GM06990 (cell line): ENCODE measurements around the gene PALD1.

ENCODE experiments used
- DNase-seq: peaks from one replicate; pipeline ENCODE4 v3.0.0-alpha.2; 2011; ENCODE audit not compliant: insufficient read length; ENCODE audit errors: extremely low read depth
- H3K27me3 ChIP-seq: replicated peaks from 2 replicates; pipeline ENCODE4 v1.6.0; 2011; ENCODE audit warnings: low read length; ENCODE audit not compliant: control insufficient read depth, insufficient read depth
- H3K36me3 ChIP-seq: 2 replicates; pipeline ENCODE4 v1.5.1; 2011; ENCODE audit warnings: low read length; ENCODE audit not compliant: control insufficient read depth, insufficient read depth
- H3K4me3 ChIP-seq: replicated peaks from 2 replicates; pipeline ENCODE4 v1.5.1; 2011; ENCODE audit warnings: low read depth, mild to moderate bottlenecking, control low read depth, low read length
- CTCF ChIP-seq: IDR thresholded peaks from 2 replicates; pipeline ENCODE4 v1.5.1; 2011; ENCODE audit warnings: low read length, control low read depth, mild to moderate bottlenecking, inconsistent platforms; ENCODE audit not compliant: insufficient read depth, poor library complexity, severe bottlenecking

Gene PALD1

GRCh38 chr10:70461397-70462348 lies 16.9 kb upstream of the PALD1 start:
- no peak for DNase-seq
- no peak overlapping the region for H3K4me3 ChIP-seq
- H3K36me3 ChIP-seq = no peaks in the 10 kb centered on the region
- TF ChIP-seq CTCF = peak; percentile 85
- H3K27me3 ChIP-seq = no peaks in the 10 kb centered on the region; the same call in 1 of the 2 replicates

GRCh38 chr10:70462349-70462984 lies 16.1 kb upstream of the PALD1 start:
- no peak overlapping the region for H3K4me3 ChIP-seq
- no peaks in the 10 kb centered on the region for H3K36me3 ChIP-seq
- TF ChIP-seq CTCF = no peak
- no peaks in the 10 kb centered on the region; the same call in 1 of the 2 replicates for H3K27me3 ChIP-seq
- DNase-seq = no peak

GRCh38 chr10:70465278-70465677 lies 13.3 kb upstream of the PALD1 start:
- TF ChIP-seq CTCF = no peak
- H3K27me3 ChIP-seq = no peaks in the 10 kb centered on the region; the same call in 1 of the 2 replicates
- H3K4me3 ChIP-seq = no peak overlapping the region
- H3K36me3 ChIP-seq = no peaks in the 10 kb centered on the region
- no peak for DNase-seq

GRCh38 chr10:70465832-70466231 lies 12.7 kb upstream of the PALD1 start:
- Histone ChIP-seq H3K27me3 (no peaks in the 10 kb centered on the region; the same call in 1 of the 2 replicates), H3K36me3 (no peaks in the 10 kb centered on the region), H3K4me3 (no peak overlapping the region)
- TF ChIP-seq CTCF = no peak
- DNase-seq = no peak

GRCh38 chr10:70466951-70467350 lies 11.6 kb upstream of the PALD1 start:
- Histone ChIP-seq H3K27me3 (no peaks in the 10 kb centered on the region; the same call in 1 of the 2 replicates), H3K4me3 (no peak overlapping the region), H3K36me3 (no peaks in the 10 kb centered on the region)
- no peak for TF ChIP-seq CTCF
- DNase-seq = no peak
